T-helper 17 cell (primary cell): ENCODE data around the gene DLG3. TPM values are rescaled to one million over a fixed set of nuclear protein-coding genes. Genes with fewer than 3 reads are reported as not detected.
A peak's percentile ranks its signal among the peaks of the same experiment; 100 is the strongest.

Source experiments
- ATAC-seq: fragments of 150-1000 bp; cut with Tn5 transposase; 2 replicates; pipeline ENCODE4 v1.10.0; 2021; ENCODE audit warnings: mild to moderate bottlenecking, moderate library complexity
- DNase-seq, 3 donors: peaks; one replicate each; pipeline versions ENCODE4 v3.0.0 to v3.0.0-alpha.2; 2020 to 2021
- H3K9me3 ChIP-seq: one replicate; pipeline ENCODE4 v1.7.0; 2013; ENCODE audit warnings: low read length, mild to moderate bottlenecking; ENCODE audit not compliant: control insufficient read depth, poor library complexity, severe bottlenecking
- H3K27ac Mint-ChIP-seq: one replicate; pipeline ENCODE4 v1.8.0; 2022; ENCODE audit warnings: mild to moderate bottlenecking, moderate library complexity, mixed read lengths
- H3K27me3 Mint-ChIP-seq: one replicate; pipeline ENCODE4 v1.8.0; 2022; ENCODE audit warnings: mixed read lengths
- H3K36me3 Mint-ChIP-seq: one replicate; pipeline ENCODE4 v1.8.0; 2022; ENCODE audit warnings: low read depth, mixed read lengths
- H3K4me1 Mint-ChIP-seq: one replicate; pipeline ENCODE4 v1.8.0; 2022; ENCODE audit warnings: mild to moderate bottlenecking, mixed read lengths
- H3K4me3 Mint-ChIP-seq: one replicate; pipeline ENCODE4 v1.8.0; 2022; ENCODE audit warnings: mild to moderate bottlenecking, moderate library complexity, mixed read lengths
- total RNA-seq, 4 donors: library from RNA in 2 of 4; stranded (reverse) in 2 of 4; gene quantifications; one replicate each; pipeline ENCODE4 v1.2.3 and lab custom pipeline; 2022 to 2026

Gene DLG3
- total RNA-seq, 2 donors from 2014 or later = 12.5 to 12.8 TPM

GRCh38 chrX:70429759-70430158, 14.9 kb upstream of the DLG3 start:
- H3K27me3 Mint-ChIP-seq = peaks cover 7% of the 10 kb centered on the region

GRCh38 chrX:70432936-70433847, 11.4 kb upstream of the DLG3 start:
- Mint-ChIP-seq H3K36me3 (no peaks in the 10 kb centered on the region), H3K4me1 (peaks cover 10% of the 10 kb centered on the region), H3K4me3 (peak overlapping the region; percentile 90), H3K27me3 (peaks cover 7% of the 10 kb centered on the region), H3K27ac (peak overlapping the region; percentile 73)
- ATAC-seq = no peak
- DNase-seq = no peak
- H3K9me3 ChIP-seq = no peaks in the 10 kb centered on the region

More at GRCh38 chrX:70429759-70430158, 14.9 kb upstream of the DLG3 start:
- Mint-ChIP-seq H3K27ac (no peak overlapping the region), H3K36me3 (no peaks in the 10 kb centered on the region), H3K4me1 (peaks cover 4% of the 10 kb centered on the region), H3K4me3 (no peak overlapping the region)
- DNase-seq = no peak
- ATAC-seq = no peak
- no peaks in the 10 kb centered on the region for H3K9me3 ChIP-seq

- Mint-ChIP-seq H3K4me1 (peaks cover 10% of the 10 kb centered on the region), H3K4me3 (peak overlapping the region; percentile 90), H3K27me3 (peaks cover 1% of the 10 kb centered on the region), H3K36me3 (no peaks in the 10 kb centered on the region), H3K27ac (peak overlapping the region; percentile 73)
- DNase-seq (peak; percentile 61 to 66 (median 64)), ATAC-seq (peak; percentile 90)
- no peaks in the 10 kb centered on the region for H3K9me3 ChIP-seq
Measured at GRCh38 chrX:70433848-70434351, 10.7 kb upstream of the DLG3 start.

- Mint-ChIP-seq H3K27me3 (no peaks in the 10 kb centered on the region), H3K36me3 (no peaks in the 10 kb centered on the region), H3K4me1 (peaks cover 10% of the 10 kb centered on the region), H3K4me3 (peak overlapping the region; percentile 90), H3K27ac (peak overlapping the region; percentile 73)
- DNase-seq (peak in 2 of 3 donors; percentile 43 to 46), ATAC-seq (peak; percentile 39)
- no peaks in the 10 kb centered on the region for H3K9me3 ChIP-seq
Measured at GRCh38 chrX:70434352-70434866, 10.2 kb upstream of the DLG3 start.

- no peaks in the 10 kb centered on the region for H3K27me3 Mint-ChIP-seq
Measured at GRCh38 chrX:70434914-70435586, 9.6 kb upstream of the DLG3 start.

GRCh38 chrX:70436343-70436742, 8.3 kb upstream of the DLG3 start:
- no peaks in the 10 kb centered on the region for H3K9me3 ChIP-seq
- ATAC-seq (no peak), DNase-seq (no peak)
- H3K4me3 Mint-ChIP-seq = no peak overlapping the region
- peaks cover 5% of the 10 kb centered on the region for H3K27me3 Mint-ChIP-seq
- H3K4me1 Mint-ChIP-seq = peaks cover 10% of the 10 kb centered on the region
- no peaks in the 10 kb centered on the region for H3K36me3 Mint-ChIP-seq
- no peak overlapping the region for H3K27ac Mint-ChIP-seq

More at GRCh38 chrX:70434914-70435586, 9.6 kb upstream of the DLG3 start:
- H3K36me3 Mint-ChIP-seq = no peaks in the 10 kb centered on the region
- peaks cover 10% of the 10 kb centered on the region for H3K4me1 Mint-ChIP-seq
- H3K9me3 ChIP-seq = no peaks in the 10 kb centered on the region
- no peak for ATAC-seq
- H3K4me3 Mint-ChIP-seq = peak overlapping the region; percentile 90
- no peak for DNase-seq
- peak overlapping the region; percentile 73 for H3K27ac Mint-ChIP-seq

GRCh38 chrX:70437011-70437410, 7.6 kb upstream of the DLG3 start:
- H3K4me3 Mint-ChIP-seq = no peak overlapping the region
- peaks cover 10% of the 10 kb centered on the region for H3K27me3 Mint-ChIP-seq
- H3K36me3 Mint-ChIP-seq = no peaks in the 10 kb centered on the region
- H3K27ac Mint-ChIP-seq = no peak overlapping the region
- ATAC-seq (no peak), DNase-seq (no peak)
- no peaks in the 10 kb centered on the region for H3K9me3 ChIP-seq
- H3K4me1 Mint-ChIP-seq = peaks cover 10% of the 10 kb centered on the region

- no peak for ATAC-seq
- H3K9me3 ChIP-seq = no peaks in the 10 kb centered on the region
- DNase-seq = no peak
- Mint-ChIP-seq H3K4me3 (peak overlapping the region; percentile 55), H3K36me3 (no peaks in the 10 kb centered on the region), H3K4me1 (peaks cover 9% of the 10 kb centered on the region), H3K27me3 (peaks cover 21% of the 10 kb centered on the region), H3K27ac (peak overlapping the region; percentile 43)
Measured at GRCh38 chrX:70437921-70438665, 6.5 kb upstream of the DLG3 start.

GRCh38 chrX:70439016-70439415, 5.6 kb upstream of the DLG3 start:
- peak; percentile 19 for ATAC-seq

GRCh38 chrX:70442224-70442623, 2.4 kb upstream of the DLG3 start:
- Mint-ChIP-seq H3K36me3 (no peaks in the 10 kb centered on the region), H3K4me3 (no peak overlapping the region), H3K4me1 (peaks cover 2% of the 10 kb centered on the region), H3K27ac (no peak overlapping the region), H3K27me3 (peaks cover 32% of the 10 kb centered on the region)
- ATAC-seq = no peak
- H3K9me3 ChIP-seq = no peaks in the 10 kb centered on the region
- no peak for DNase-seq

More at GRCh38 chrX:70439016-70439415, 5.6 kb upstream of the DLG3 start:
- Mint-ChIP-seq H3K4me3 (no peak overlapping the region), H3K27me3 (peaks cover 22% of the 10 kb centered on the region), H3K27ac (no peak overlapping the region), H3K36me3 (no peaks in the 10 kb centered on the region), H3K4me1 (peaks cover 7% of the 10 kb centered on the region)
- no peaks in the 10 kb centered on the region for H3K9me3 ChIP-seq
- no peak for DNase-seq

- DNase-seq = no peak
- Mint-ChIP-seq H3K4me1 (peaks cover 2% of the 10 kb centered on the region), H3K36me3 (no peaks in the 10 kb centered on the region), H3K27me3 (peaks cover 32% of the 10 kb centered on the region), H3K27ac (no peak overlapping the region), H3K4me3 (peak overlapping the region; percentile 64)
- peak; percentile 44 for ATAC-seq
- H3K9me3 ChIP-seq = no peaks in the 10 kb centered on the region
Measured at GRCh38 chrX:70444946-70445656, 466 bp downstream of the DLG3 start.

GRCh38 chrX:70445951-70446350, 1.3 kb downstream of the DLG3 start:
- Mint-ChIP-seq H3K27ac (no peak overlapping the region), H3K36me3 (no peaks in the 10 kb centered on the region), H3K4me3 (peak overlapping the region; percentile 9), H3K27me3 (peaks cover 31% of the 10 kb centered on the region), H3K4me1 (peaks cover 2% of the 10 kb centered on the region)
- DNase-seq = no peak
- no peak for ATAC-seq
- H3K9me3 ChIP-seq = no peaks in the 10 kb centered on the region
